ENCODE data around the gene CFAP20DC.
A peak's percentile ranks its signal among the peaks of the same experiment; 100 is the strongest.
"Not testable (repeated sequence)": the region's sequence is repeated elsewhere in the genome, so short reads cannot be mapped to it uniquely, and the experiment has no call there.

The CFAP20DC gene

GRCh38 chr3:58986654-58987053, 63.2 kb downstream of the CFAP20DC start:
- peaks cover 19% of the 10 kb centered on the region for H3K9me3 ChIP-seq (ENCODE audit: control insufficient read depth, low read length)
- H4K8ac ChIP-seq (ENCODE audit: low read length) = no peak overlapping the region
- H3K27ac ChIP-seq (ENCODE audit: low read length, poor library complexity, severe bottlenecking) = no peak overlapping the region
- H3K36me3 ChIP-seq (ENCODE audit: control insufficient read depth in 1 of 2, insufficient read depth in 2 of 2, low read depth in 1 of 2, low read length in 2 of 2) = no peaks in the 10 kb centered on the region
- H3K4me1 ChIP-seq (ENCODE audit: control insufficient read depth, insufficient read depth, low read depth, low read length) = no peaks in the 10 kb centered on the region
- no peak overlapping the region for H2BK5ac ChIP-seq (ENCODE audit: low read depth, low read length, poor library complexity, severe bottlenecking)
- no peak overlapping the region for H2AK5ac ChIP-seq (ENCODE audit: low read length, severe bottlenecking)
- H3K23ac ChIP-seq (ENCODE audit: low read length in 2 of 2) = no peak overlapping the region
- no peak overlapping the region for H3K14ac ChIP-seq (ENCODE audit: low read length in 2 of 2)
- no peak overlapping the region for H4K91ac ChIP-seq (ENCODE audit: low read length)
- no peak overlapping the region for H2AFZ ChIP-seq (ENCODE audit: low read depth, low read length)
- no peak overlapping the region for H2BK15ac ChIP-seq (ENCODE audit: low read depth, poor library complexity, severe bottlenecking)
- H3K9ac ChIP-seq (ENCODE audit: low read length) = no peak overlapping the region
- H3K79me1 ChIP-seq (replicated peaks; ENCODE audit: low read length, poor library complexity, severe bottlenecking) = no peaks in the 10 kb centered on the region
- H3K27me3 ChIP-seq (ENCODE audit: control insufficient read depth in 1 of 2, insufficient read depth in 1 of 2, low read length in 2 of 2) = no peaks in the 10 kb centered on the region
- WGBS = 95% methylated on average over 2 of the region's 4 CpGs
- no peak overlapping the region for H3K4ac ChIP-seq (ENCODE audit: low read depth in 1 of 2, low read length in 2 of 2)
- no peak overlapping the region for H3K4me3 ChIP-seq (ENCODE audit: insufficient read depth in 1 of 2, low read depth in 1 of 2, low read length in 2 of 2)
- no peak overlapping the region for H3K18ac ChIP-seq (ENCODE audit: low read depth in 1 of 2, low read length in 2 of 2)
- no peak overlapping the region for H3K4me2 ChIP-seq (ENCODE audit: low read length, poor library complexity, severe bottlenecking)
- H2BK12ac ChIP-seq (ENCODE audit: low read length in 2 of 2) = no peak overlapping the region
- DNase-seq = no peak
- no peak overlapping the region for H2BK120ac ChIP-seq (ENCODE audit: low read depth, low read length)

DNA sequence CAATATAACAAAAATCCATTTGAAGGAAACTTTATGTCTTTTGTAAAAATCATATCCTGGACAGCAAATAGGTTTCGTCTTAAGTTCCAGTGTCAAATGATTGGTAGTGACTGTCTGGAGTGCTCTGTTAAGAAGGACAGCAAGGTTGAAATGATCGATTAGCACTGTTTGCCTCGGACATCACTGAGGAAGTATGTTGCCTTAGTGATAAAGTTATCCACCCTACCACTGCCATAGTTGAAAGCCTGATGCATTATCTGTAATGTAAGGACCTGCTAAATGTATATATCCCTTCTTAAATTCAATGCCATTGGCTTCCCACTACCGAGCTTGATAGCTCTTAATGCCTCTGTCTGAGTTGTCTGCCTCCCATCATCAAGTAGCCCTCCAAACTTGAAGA, 70.0 kb downstream of the CFAP20DC start:
- 71% methylated on average over 4 of the region's 4 CpGs for WGBS
- H4K91ac ChIP-seq (ENCODE audit: low read length) = no peak overlapping the region
- no peak overlapping the region for H3K23ac ChIP-seq (ENCODE audit: low read length in 2 of 2)

DNA sequence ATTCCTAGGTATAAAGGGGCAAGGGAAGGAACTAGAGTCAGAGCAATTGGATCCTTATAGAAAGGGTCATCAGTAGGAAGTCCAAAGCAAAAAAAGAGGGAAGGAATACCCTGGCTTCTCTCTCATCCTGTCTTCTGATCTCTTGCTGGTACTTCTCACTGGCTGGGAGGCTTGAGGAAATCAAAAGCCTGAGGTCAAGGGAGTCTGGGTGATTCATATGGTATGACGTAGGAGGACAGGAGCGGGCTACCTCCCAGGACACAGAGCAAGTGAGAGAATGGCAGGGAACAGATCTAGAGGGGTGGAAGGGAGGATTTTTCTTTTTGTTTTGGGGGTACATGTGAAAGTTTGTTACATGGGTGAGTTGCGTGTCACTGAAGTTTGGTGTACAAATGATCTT, 76.0 kb downstream of the CFAP20DC start:
- H3K4me1 ChIP-seq (ENCODE audit: control insufficient read depth, insufficient read depth, low read depth, low read length) = peaks cover 1% of the 10 kb centered on the region
- peak; percentile 11 for DNase-seq
- H2AK5ac ChIP-seq (ENCODE audit: low read length, severe bottlenecking) = no peak overlapping the region
- H2BK5ac ChIP-seq (ENCODE audit: low read depth, low read length, poor library complexity, severe bottlenecking) = no peak overlapping the region
- H3K23ac ChIP-seq (ENCODE audit: low read length in 2 of 2) = no peak overlapping the region
- H4K8ac ChIP-seq (ENCODE audit: low read length) = no peak overlapping the region
- H3K4me2 ChIP-seq (ENCODE audit: low read length, poor library complexity, severe bottlenecking) = no peak overlapping the region
- H3K14ac ChIP-seq (ENCODE audit: low read length in 2 of 2) = no peak overlapping the region
- H4K91ac ChIP-seq (ENCODE audit: low read length) = no peak overlapping the region
- H2BK120ac ChIP-seq (ENCODE audit: low read depth, low read length) = no peak overlapping the region
- no peaks in the 10 kb centered on the region for H3K79me1 ChIP-seq (replicated peaks; ENCODE audit: low read length, poor library complexity, severe bottlenecking)
- no peak overlapping the region for H2BK15ac ChIP-seq (ENCODE audit: low read depth, poor library complexity, severe bottlenecking)
- H3K36me3 ChIP-seq (ENCODE audit: control insufficient read depth in 1 of 2, insufficient read depth in 2 of 2, low read depth in 1 of 2, low read length in 2 of 2) = no peaks in the 10 kb centered on the region
- no peaks in the 10 kb centered on the region for H3K9me3 ChIP-seq (ENCODE audit: control insufficient read depth, low read length)
- H3K27me3 ChIP-seq (ENCODE audit: control insufficient read depth in 1 of 2, insufficient read depth in 1 of 2, low read length in 2 of 2) = no peaks in the 10 kb centered on the region
- H2AFZ ChIP-seq (ENCODE audit: low read depth, low read length) = no peak overlapping the region
- no peak overlapping the region for H3K27ac ChIP-seq (ENCODE audit: low read length, poor library complexity, severe bottlenecking)
- 74% methylated on average over 2 of the region's 3 CpGs for WGBS
- no peak overlapping the region for H3K9ac ChIP-seq (ENCODE audit: low read length)
- no peak overlapping the region for H3K4ac ChIP-seq (ENCODE audit: low read depth in 1 of 2, low read length in 2 of 2)
- no peak overlapping the region for H2BK12ac ChIP-seq (ENCODE audit: low read length in 2 of 2)
- no peak overlapping the region for H3K18ac ChIP-seq (ENCODE audit: low read depth in 1 of 2, low read length in 2 of 2)
- H3K4me3 ChIP-seq (ENCODE audit: insufficient read depth in 1 of 2, low read depth in 1 of 2, low read length in 2 of 2) = no peak overlapping the region

More for the DNA sequence above, 70.0 kb downstream of the CFAP20DC start:
- no peak overlapping the region for H3K18ac ChIP-seq (ENCODE audit: low read depth in 1 of 2, low read length in 2 of 2)
- no peak overlapping the region for H2BK5ac ChIP-seq (ENCODE audit: low read depth, low read length, poor library complexity, severe bottlenecking)
- no peak overlapping the region for H3K27ac ChIP-seq (ENCODE audit: low read length, poor library complexity, severe bottlenecking)
- no peak overlapping the region for H2BK12ac ChIP-seq (ENCODE audit: low read length in 2 of 2)
- no peaks in the 10 kb centered on the region for H3K36me3 ChIP-seq (ENCODE audit: control insufficient read depth in 1 of 2, insufficient read depth in 2 of 2, low read depth in 1 of 2, low read length in 2 of 2)
- no peak for DNase-seq
- H3K79me1 ChIP-seq (replicated peaks; ENCODE audit: low read length, poor library complexity, severe bottlenecking) = no peaks in the 10 kb centered on the region
- no peak overlapping the region for H2BK120ac ChIP-seq (ENCODE audit: low read depth, low read length)
- H2AK5ac ChIP-seq (ENCODE audit: low read length, severe bottlenecking) = no peak overlapping the region
- no peak overlapping the region for H3K4me3 ChIP-seq (ENCODE audit: insufficient read depth in 1 of 2, low read depth in 1 of 2, low read length in 2 of 2)
- H3K4ac ChIP-seq (ENCODE audit: low read depth in 1 of 2, low read length in 2 of 2) = no peak overlapping the region
- H3K9me3 ChIP-seq (ENCODE audit: control insufficient read depth, low read length) = no peaks in the 10 kb centered on the region
- H3K27me3 ChIP-seq (ENCODE audit: control insufficient read depth in 1 of 2, insufficient read depth in 1 of 2, low read length in 2 of 2) = no peaks in the 10 kb centered on the region
- H3K14ac ChIP-seq (ENCODE audit: low read length in 2 of 2) = no peak overlapping the region
- no peak overlapping the region for H2BK15ac ChIP-seq (ENCODE audit: low read depth, poor library complexity, severe bottlenecking)
- no peak overlapping the region for H2AFZ ChIP-seq (ENCODE audit: low read depth, low read length)
- no peak overlapping the region for H3K4me2 ChIP-seq (ENCODE audit: low read length, poor library complexity, severe bottlenecking)
- H3K9ac ChIP-seq (ENCODE audit: low read length) = no peak overlapping the region
- H4K8ac ChIP-seq (ENCODE audit: low read length) = no peak overlapping the region
- H3K4me1 ChIP-seq (ENCODE audit: control insufficient read depth, insufficient read depth, low read depth, low read length) = no peaks in the 10 kb centered on the region

- not testable (repeated sequence) for H2BK15ac ChIP-seq (ENCODE audit: low read depth, poor library complexity, severe bottlenecking); H3K23ac ChIP-seq (ENCODE audit: low read length in 2 of 2); H3K18ac ChIP-seq (ENCODE audit: low read depth in 1 of 2, low read length in 2 of 2); H3K4ac ChIP-seq (ENCODE audit: low read depth in 1 of 2, low read length in 2 of 2); H2AK5ac ChIP-seq (ENCODE audit: low read length, severe bottlenecking); H3K27ac ChIP-seq (ENCODE audit: low read length, poor library complexity, severe bottlenecking); H2BK5ac ChIP-seq (ENCODE audit: low read depth, low read length, poor library complexity, severe bottlenecking); H3K4me2 ChIP-seq (ENCODE audit: low read length, poor library complexity, severe bottlenecking); H3K9ac ChIP-seq (ENCODE audit: low read length); H3K4me1 ChIP-seq (ENCODE audit: control insufficient read depth, insufficient read depth, low read depth, low read length); H2BK12ac ChIP-seq (ENCODE audit: low read length in 2 of 2); H3K14ac ChIP-seq (ENCODE audit: low read length in 2 of 2); H4K91ac ChIP-seq (ENCODE audit: low read length); H3K79me1 ChIP-seq (replicated peaks; ENCODE audit: low read length, poor library complexity, severe bottlenecking); H3K27me3 ChIP-seq (ENCODE audit: control insufficient read depth in 1 of 2, insufficient read depth in 1 of 2, low read length in 2 of 2); H3K36me3 ChIP-seq (ENCODE audit: control insufficient read depth in 1 of 2, insufficient read depth in 2 of 2, low read depth in 1 of 2, low read length in 2 of 2); H4K8ac ChIP-seq (ENCODE audit: low read length); H2AFZ ChIP-seq (ENCODE audit: low read depth, low read length); H3K9me3 ChIP-seq (ENCODE audit: control insufficient read depth, low read length); H2BK120ac ChIP-seq (ENCODE audit: low read depth, low read length); H3K4me3 ChIP-seq (ENCODE audit: insufficient read depth in 1 of 2, low read depth in 1 of 2, low read length in 2 of 2); DNase-seq
- WGBS = 71% methylated on average over 1 of the region's 1 CpG
Measured at GRCh38 chr3:58967866-58968265, 82.0 kb downstream of the CFAP20DC start.
